ENCODE results near the gene ARHGAP15. TPM values are rescaled to one million over a fixed set of nuclear protein-coding genes. Genes with fewer than 3 reads are reported as not detected.

Gene ARHGAP15
- total and polyA plus RNA-seq, 2 experiments from 2014 or later: 0.26 TPM; not detected in 1

DNA sequence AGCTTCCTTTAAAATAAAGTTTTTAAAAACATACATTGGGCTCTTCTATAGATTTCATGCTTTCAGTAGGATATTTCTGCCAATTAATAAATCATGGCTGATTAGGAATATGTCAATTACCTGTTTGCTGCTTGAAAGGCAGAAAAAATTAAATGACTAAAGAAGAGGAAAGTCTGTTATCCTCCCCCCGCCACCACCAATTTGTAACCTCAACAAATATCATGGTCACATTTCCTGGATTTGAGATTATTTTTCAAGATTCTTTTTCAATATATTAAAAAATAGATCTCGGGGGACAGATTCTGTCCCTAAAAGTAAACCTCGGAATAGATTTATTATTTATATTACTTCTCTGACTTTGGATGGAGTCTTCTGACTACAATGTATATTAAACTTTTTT, 125.9 kb downstream of the ARHGAP15 start (continued):
- TF ChIP-seq, protein P1, sequence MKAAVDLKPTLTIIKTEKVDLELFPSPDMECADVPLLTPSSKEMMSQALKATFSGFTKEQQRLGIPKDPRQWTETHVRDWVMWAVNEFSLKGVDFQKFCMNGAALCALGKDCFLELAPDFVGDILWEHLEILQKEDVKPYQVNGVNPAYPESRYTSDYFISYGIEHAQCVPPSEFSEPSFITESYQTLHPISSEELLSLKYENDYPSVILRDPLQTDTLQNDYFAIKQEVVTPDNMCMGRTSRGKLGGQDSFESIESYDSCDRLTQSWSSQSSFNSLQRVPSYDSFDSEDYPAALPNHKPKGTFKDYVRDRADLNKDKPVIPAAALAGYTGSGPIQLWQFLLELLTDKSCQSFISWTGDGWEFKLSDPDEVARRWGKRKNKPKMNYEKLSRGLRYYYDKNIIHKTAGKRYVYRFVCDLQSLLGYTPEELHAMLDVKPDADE (IDR thresholded peaks at IDR 0.05): no peak

DNA sequence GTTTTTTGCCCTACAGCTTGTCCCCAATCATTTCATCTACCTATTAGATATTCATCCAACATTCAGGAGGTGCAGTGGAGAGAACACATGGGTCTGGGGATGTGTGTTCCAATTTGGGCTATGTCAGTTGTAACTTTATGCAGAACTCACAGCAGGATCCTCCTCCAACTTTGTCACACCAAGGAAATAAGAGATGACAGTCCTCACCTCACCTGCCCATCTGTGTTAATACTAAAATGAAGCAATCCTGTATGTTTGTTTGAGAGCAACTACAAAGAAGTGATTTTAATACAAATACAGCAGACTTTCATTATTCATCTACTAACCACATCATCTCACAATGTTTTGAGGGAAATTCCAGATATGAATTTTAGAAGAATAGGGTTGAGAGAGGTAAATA, 126.7 kb downstream of the ARHGAP15 start:
- H3K4me1 ChIP-seq (ENCODE audit: insufficient read depth): peaks cover 7% of the 10 kb centered on the region
- H3K79me2 ChIP-seq (replicated peaks; ENCODE audit: insufficient read depth): no peaks in the 10 kb centered on the region
- Mint-ChIP-seq H3K4me1 (peaks cover 17% of the 10 kb centered on the region), H3K27me3 (ENCODE audit: insufficient read depth, low read depth, poor library complexity) (no peaks in the 10 kb centered on the region), H3K4me3 (no peak overlapping the region), H3K27ac (no peak overlapping the region), H3K9me3 (0 out of 3 replicates have a peak, but pooled peaks cover 2% of the 10 kb centered on the region), H3K36me3 (ENCODE audit: low read depth) (0 out of 3 replicates have a peak, but pooled peaks cover 4% of the 10 kb centered on the region)
- no peaks in the 10 kb centered on the region for H3K9me2 ChIP-seq (ENCODE audit: insufficient read depth)
- no peak overlapping the region for H3K27ac ChIP-seq (ENCODE audit: low read depth)
- H4K20me1 ChIP-seq (replicated peaks; ENCODE audit: insufficient read depth): no peaks in the 10 kb centered on the region
- ATAC-seq (no peak), DNase-seq (ENCODE audit: low spot score) (no peak)
- no peak overlapping the region for H3K4me2 ChIP-seq
- no peaks in the 10 kb centered on the region for H3F3A ChIP-seq (replicated peaks; ENCODE audit: low read depth)
- H2AFZ ChIP-seq: no peak overlapping the region
- no peaks in the 10 kb centered on the region for H3K36me3 ChIP-seq (ENCODE audit: insufficient read depth)
- H3K27me3 ChIP-seq (ENCODE audit: insufficient read depth): no peaks in the 10 kb centered on the region
- TF ChIP-seq CREB1 (CRISPR knock-in tag; IDR thresholded peaks at IDR 0.05; ENCODE audit: low read depth) (no peak), ZNF331 (CRISPR knock-in tag; IDR thresholded peaks at IDR 0.05; ENCODE audit: low read depth) (no peak), ZNF114 (CRISPR knock-in tag; IDR thresholded peaks at IDR 0.05) (no peak), POLR2AphosphoS5 (IDR thresholded peaks at IDR 0.05; ENCODE audit: low read depth) (no peak), EZH2 (IDR thresholded peaks at IDR 0.05; ENCODE audit: low read depth, unreplicated experiment) (no peak), JUNB (IDR thresholded peaks at IDR 0.05; ENCODE audit: unreplicated experiment) (no peak), NANOG (IDR thresholded peaks at IDR 0.05; ENCODE audit: borderline replicate concordance) (no peak), STAT1 (IDR thresholded peaks at IDR 0.05; ENCODE audit: unreplicated experiment) (no peak)
- TF ChIP-seq, protein P2, sequence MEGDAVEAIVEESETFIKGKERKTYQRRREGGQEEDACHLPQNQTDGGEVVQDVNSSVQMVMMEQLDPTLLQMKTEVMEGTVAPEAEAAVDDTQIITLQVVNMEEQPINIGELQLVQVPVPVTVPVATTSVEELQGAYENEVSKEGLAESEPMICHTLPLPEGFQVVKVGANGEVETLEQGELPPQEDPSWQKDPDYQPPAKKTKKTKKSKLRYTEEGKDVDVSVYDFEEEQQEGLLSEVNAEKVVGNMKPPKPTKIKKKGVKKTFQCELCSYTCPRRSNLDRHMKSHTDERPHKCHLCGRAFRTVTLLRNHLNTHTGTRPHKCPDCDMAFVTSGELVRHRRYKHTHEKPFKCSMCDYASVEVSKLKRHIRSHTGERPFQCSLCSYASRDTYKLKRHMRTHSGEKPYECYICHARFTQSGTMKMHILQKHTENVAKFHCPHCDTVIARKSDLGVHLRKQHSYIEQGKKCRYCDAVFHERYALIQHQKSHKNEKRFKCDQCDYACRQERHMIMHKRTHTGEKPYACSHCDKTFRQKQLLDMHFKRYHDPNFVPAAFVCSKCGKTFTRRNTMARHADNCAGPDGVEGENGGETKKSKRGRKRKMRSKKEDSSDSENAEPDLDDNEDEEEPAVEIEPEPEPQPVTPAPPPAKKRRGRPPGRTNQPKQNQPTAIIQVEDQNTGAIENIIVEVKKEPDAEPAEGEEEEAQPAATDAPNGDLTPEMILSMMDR (conservative IDR thresholded peaks at IDR 0.05; ENCODE audit: low read depth in 2 of 2): no peak
- TF ChIP-seq, protein P3, sequence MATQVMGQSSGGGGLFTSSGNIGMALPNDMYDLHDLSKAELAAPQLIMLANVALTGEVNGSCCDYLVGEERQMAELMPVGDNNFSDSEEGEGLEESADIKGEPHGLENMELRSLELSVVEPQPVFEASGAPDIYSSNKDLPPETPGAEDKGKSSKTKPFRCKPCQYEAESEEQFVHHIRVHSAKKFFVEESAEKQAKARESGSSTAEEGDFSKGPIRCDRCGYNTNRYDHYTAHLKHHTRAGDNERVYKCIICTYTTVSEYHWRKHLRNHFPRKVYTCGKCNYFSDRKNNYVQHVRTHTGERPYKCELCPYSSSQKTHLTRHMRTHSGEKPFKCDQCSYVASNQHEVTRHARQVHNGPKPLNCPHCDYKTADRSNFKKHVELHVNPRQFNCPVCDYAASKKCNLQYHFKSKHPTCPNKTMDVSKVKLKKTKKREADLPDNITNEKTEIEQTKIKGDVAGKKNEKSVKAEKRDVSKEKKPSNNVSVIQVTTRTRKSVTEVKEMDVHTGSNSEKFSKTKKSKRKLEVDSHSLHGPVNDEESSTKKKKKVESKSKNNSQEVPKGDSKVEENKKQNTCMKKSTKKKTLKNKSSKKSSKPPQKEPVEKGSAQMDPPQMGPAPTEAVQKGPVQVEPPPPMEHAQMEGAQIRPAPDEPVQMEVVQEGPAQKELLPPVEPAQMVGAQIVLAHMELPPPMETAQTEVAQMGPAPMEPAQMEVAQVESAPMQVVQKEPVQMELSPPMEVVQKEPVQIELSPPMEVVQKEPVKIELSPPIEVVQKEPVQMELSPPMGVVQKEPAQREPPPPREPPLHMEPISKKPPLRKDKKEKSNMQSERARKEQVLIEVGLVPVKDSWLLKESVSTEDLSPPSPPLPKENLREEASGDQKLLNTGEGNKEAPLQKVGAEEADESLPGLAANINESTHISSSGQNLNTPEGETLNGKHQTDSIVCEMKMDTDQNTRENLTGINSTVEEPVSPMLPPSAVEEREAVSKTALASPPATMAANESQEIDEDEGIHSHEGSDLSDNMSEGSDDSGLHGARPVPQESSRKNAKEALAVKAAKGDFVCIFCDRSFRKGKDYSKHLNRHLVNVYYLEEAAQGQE (IDR thresholded peaks at IDR 0.05; ENCODE audit: unreplicated experiment): no peak
- TF ChIP-seq, protein P4, sequence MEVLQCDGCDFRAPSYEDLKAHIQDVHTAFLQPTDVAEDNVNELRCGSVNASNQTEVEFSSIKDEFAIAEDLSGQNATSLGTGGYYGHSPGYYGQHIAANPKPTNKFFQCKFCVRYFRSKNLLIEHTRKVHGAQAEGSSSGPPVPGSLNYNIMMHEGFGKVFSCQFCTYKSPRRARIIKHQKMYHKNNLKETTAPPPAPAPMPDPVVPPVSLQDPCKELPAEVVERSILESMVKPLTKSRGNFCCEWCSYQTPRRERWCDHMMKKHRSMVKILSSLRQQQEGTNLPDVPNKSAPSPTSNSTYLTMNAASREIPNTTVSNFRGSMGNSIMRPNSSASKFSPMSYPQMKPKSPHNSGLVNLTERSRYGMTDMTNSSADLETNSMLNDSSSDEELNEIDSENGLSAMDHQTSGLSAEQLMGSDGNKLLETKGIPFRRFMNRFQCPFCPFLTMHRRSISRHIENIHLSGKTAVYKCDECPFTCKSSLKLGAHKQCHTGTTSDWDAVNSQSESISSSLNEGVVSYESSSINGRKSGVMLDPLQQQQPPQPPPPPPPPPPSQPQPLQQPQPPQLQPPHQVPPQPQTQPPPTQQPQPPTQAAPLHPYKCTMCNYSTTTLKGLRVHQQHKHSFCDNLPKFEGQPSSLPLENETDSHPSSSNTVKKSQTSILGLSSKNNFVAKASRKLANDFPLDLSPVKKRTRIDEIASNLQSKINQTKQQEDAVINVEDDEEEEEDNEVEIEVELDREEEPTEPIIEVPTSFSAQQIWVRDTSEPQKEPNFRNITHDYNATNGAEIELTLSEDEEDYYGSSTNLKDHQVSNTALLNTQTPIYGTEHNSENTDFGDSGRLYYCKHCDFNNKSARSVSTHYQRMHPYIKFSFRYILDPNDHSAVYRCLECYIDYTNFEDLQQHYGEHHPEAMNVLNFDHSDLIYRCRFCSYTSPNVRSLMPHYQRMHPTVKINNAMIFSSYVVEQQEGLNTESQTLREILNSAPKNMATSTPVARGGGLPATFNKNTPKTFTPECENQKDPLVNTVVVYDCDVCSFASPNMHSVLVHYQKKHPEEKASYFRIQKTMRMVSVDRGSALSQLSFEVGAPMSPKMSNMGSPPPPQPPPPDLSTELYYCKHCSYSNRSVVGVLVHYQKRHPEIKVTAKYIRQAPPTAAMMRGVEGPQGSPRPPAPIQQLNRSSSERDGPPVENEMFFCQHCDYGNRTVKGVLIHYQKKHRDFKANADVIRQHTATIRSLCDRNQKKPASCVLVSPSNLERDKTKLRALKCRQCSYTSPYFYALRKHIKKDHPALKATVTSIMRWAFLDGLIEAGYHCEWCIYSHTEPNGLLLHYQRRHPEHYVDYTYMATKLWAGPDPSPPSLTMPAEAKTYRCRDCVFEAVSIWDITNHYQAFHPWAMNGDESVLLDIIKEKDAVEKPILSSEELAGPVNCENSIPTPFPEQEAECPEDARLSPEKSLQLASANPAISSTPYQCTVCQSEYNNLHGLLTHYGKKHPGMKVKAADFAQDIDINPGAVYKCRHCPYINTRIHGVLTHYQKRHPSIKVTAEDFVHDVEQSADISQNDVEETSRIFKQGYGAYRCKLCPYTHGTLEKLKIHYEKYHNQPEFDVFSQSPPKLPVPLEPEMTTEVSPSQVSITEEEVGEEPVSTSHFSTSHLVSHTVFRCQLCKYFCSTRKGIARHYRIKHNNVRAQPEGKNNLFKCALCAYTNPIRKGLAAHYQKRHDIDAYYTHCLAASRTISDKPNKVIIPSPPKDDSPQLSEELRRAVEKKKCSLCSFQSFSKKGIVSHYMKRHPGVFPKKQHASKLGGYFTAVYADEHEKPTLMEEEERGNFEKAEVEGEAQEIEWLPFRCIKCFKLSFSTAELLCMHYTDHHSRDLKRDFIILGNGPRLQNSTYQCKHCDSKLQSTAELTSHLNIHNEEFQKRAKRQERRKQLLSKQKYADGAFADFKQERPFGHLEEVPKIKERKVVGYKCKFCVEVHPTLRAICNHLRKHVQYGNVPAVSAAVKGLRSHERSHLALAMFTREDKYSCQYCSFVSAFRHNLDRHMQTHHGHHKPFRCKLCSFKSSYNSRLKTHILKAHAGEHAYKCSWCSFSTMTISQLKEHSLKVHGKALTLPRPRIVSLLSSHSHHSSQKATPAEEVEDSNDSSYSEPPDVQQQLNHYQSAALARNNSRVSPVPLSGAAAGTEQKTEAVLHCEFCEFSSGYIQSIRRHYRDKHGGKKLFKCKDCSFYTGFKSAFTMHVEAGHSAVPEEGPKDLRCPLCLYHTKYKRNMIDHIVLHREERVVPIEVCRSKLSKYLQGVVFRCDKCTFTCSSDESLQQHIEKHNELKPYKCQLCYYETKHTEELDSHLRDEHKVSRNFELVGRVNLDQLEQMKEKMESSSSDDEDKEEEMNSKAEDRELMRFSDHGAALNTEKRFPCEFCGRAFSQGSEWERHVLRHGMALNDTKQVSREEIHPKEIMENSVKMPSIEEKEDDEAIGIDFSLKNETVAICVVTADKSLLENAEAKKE (CRISPR knock-in tag; IDR thresholded peaks at IDR 0.05): no peak
- H3K4me3 ChIP-seq: no peak overlapping the region

All from GM23338 (cell line).